NCI-H446 treated with DMSO at 0.1 percent for 48 hours (cell line): ENCODE results near the gene PPIL6.
"Not testable (repeated sequence)": the region's sequence is repeated elsewhere in the genome, so short reads cannot be mapped to it uniquely, and the experiment has no call there.

Source experiments
- DNase-seq: peaks from one replicate; lab custom pipeline; 2025; lab: John Stamatoyannopoulos, UW

PPIL6 gene

DNA sequence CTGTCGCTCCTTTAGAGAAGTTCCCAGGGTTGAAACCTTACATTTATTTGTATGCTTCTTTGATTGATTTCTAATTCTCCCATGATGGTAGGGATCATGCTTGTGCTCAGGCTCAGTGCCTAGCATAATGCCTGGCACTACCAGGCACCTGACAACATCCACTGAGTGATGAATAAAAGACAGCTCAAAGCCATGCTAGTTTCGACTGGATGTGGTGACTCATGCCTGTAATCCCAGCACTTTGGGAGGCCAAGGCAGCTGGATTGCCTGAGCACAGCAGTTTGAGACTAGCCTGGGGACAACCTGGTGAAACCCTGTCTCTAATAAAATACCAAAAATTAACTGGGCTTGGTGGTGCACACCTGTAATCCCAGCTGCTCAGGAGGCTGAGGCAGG, 46.5 kb downstream of the PPIL6 start:
- DNase-seq = no peak

GRCh38 chr6:109393157-109393885, 47.1 kb downstream of the PPIL6 start:
- DNase-seq = no peak

GRCh38 chr6:109389650-109390274, 50.7 kb downstream of the PPIL6 start:
- DNase-seq = no peak

- DNase-seq = no peak
Measured at GRCh38 chr6:109388265-109388664, 52.2 kb downstream of the PPIL6 start.

DNA sequence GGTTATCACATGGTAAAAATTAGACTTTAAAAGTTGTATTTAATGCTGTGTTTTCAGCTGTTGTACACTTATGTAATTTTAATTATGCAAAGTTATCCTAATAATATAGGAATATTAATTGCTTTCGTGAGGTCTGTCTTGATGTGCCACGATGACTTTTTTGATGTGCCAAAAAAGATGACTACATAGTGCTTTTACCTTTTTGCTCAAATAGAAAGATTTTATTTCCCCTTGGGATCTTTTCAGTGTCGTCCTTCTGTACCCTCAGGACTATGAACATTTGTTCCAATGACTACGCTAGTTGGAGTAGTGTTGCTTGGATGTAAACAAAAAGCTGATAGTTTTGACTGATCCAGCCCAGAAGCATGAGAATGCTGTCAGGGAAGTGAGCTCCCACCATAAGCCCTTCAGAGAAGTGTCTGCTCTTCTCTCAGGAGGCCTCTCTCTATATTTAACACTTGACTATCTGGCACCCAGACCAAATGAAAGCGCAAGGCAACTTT, 56.9 kb downstream of the PPIL6 start:
- peak; percentile 42 for DNase-seq

DNA sequence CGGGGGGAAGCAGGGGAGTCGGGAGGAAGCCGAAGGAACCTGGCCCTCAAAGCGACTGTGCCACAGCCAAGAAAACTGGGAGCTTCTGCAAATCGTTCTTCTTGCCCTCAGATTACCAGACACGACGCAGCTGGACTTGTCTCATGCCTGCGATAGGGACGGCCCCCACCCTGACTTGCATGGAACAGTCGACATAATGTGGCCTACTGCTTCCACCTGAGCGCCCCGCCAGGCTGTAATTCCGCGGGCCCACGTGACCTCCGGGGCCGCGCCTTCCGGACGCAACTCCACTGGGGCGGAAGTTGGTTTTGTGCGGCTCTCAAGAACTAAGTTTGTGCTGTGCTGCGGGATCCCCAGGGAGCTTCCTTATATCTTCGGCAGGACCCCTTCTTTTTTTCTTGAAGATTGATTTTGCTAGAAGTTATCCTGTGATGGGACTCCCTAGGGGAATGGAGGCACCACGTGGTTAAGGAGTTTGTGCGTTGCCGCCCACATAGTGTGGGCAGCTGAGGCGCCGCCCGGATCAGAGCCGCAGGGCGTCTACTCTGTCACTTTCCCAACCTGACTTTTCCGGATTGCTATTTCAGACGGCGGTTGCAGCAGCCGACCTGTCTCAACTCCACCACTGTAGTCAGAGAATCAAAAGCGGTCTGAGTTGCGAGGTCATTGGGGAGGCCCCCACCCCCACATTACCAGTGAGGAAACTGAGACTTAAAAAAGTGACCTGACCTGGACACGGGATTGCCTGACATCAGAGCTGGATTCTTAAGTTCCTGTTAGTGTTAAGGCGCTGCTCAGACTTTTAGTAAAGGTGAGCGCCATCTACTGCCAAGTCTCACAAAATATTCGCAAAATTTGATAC, 57.6 kb downstream of the PPIL6 start:
- peak; percentile 87 for DNase-seq

DNA sequence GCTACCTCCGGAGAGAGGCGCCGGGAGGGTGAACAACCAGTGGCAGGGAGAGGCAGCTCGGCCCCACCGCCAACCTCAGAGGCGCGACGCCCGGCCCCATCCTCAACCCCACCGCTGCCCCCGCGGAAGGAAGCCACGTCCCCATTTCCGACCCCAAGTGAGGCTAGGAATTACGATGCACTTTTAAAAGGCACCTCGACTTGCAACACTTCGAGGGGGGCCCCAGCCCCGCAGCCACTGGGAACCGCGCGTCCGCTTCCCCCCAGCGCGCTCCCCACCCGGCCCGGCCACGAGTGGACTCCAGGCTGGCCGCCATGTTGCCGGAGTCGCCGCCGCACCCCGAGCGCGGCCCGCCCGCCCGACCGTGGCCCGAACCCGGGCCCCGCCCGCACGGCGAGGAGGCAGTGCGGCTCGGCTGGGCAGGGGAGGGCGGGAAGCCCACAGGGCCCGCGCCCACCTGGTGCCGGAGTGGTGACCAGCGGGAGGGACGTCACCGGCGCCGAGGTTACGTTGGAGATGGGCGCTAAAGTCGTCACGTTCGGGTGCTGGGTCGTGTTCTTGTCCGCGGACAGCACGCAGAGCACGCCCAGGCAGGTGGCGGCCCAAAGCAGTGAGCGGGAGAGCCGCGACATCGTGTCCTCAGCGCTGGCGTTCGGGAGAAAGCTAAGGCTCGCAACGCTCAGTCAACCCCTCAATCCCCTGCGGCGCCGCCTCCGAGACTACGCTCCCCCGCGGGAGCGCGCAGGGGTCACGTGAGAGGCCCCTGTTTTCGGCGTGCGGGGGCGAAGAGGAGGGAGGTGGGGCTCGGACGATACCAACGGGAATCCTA, 58.5 kb downstream of the PPIL6 start, which contains the start of gene CD164:
CD164 (minus strand) TSS at position 721 of the 829 bp plus-strand sequence; CDS start at position 632, 89 bp downstream.
- peak; percentile 86 for DNase-seq

DNA sequence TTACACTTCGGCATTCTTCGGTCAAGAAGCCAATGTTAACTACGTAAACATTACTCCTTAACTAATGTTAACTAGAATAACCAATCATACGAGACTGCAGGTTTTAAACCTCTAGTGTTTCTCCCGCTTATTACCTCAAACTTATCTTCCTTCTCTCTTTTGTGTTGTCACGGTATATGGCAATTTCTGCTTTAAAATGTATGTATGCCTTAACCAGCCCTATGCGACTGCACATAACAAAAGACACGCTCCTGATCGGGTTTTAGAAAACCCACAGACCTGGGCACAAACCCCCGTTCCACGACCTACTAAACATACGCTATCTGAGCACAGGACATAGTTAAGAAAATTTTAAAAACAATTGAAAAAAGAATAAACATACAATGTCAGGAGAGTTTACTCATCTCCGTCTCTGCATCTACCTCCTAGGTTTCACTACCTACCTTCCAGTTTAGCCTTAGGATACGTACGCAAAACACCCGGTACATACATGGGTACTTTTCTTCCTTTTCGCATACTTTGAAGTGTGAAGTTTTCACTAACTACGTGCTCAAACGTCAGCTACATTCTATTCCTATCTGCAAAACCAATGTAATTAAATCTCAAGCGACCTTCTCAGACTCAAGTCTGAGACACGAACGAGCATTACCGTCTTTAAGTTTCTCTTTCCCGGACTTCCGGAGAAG, 59.2 kb downstream of the PPIL6 start:
- DNase-seq = no peak

GRCh38 chr6:109379711-109380110, 60.7 kb downstream of the PPIL6 start:
- no peak for DNase-seq

DNA sequence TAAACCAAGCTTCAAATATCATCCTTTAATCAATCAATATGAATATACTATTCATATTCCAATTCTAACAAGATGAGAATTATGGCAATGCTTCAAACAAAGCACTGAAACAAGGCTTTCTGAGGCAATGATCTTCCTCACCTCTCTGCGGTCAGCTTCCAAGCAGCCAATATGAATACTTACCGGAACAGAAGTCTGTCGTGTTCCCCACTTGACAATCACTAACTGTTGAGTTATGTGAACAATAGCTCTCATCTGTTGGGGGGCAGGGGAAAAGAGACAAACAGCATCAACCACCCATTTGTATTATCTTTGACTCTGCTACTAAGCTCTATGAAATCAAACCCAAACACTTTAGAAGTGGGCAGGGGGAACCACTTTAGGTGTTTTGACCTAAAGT, 62.7 kb downstream of the PPIL6 start:
- no peak for DNase-seq

- DNase-seq = no peak
Measured at GRCh38 chr6:109374326-109374892, 66.0 kb downstream of the PPIL6 start.

DNA sequence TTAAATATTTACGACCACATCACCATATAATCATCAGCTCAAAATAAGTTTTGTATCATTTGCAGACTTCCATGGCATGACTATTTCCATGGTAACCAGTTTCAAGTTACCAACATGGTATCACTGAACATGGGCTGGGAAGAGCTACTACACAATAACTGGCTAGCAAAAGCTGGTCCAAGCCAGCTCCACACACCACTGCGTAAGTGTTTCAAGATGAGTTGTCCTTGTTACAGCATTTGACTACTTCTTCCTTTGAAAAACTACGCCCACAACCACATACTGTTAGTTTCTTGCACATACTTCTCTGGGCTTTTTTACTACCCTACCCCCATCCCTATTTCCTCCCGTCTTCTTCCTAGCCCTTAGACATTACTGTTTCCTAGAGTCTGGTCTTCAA, 66.7 kb downstream of the PPIL6 start:
- DNase-seq = no peak

GRCh38 chr6:109373331-109373730, 67.1 kb downstream of the PPIL6 start:
- no peak for DNase-seq

DNA sequence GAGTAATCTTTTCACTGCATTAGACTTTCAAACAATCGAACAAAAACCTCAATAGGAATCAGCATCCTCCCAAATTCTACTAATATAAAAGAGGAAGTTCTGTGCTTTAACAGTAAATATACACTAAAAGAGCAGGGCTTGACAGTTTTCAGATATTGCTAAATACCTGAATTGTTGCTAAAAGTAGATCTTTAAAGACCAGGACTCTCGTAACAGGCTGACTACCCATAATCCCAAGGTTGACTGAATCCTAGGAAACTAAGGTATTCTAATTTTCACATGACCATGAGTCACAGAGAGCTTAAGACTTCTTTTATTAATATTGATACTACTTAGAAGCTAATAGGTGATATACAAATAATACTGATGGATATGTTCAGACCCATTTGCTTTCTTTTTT, 68.3 kb downstream of the PPIL6 start:
- no peak for DNase-seq

DNA sequence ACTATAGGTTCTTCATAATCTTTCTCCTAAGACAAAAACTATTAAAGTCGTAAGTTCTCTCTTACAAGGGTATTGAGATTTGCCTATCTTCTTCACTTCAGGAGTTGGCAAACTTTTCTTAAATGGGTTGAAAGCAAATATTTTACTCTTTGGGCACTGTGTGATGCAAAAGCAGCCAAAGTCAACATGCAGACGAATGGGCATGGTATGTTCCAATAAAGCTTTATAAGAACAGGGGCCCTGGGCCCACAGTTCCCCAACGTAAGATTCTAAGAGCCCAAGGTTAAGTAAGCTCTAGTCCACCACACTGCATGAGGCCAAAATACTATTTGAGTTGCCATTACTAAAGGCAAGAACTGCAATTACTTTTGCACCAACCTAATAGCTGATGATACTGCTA, 69.6 kb downstream of the PPIL6 start:
- DNase-seq = no peak

DNA sequence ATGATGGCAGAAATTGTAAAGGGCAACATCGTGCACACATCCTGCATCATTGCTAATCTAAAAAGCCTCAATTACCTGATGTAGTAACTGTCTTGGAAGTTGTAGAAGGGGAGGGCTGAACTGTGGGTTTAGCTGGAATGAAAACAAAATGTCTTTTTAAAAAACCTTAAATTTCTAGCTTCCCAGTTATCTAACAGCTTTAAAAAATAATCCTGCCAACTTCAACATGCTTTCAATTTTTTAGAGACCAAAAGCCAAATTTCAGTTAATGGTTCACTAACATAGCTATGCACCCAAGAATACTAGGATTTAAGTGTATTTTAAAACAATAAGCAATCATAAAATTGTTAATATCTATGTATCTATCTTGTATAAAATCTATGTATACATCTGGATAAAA, 70.1 kb downstream of the PPIL6 start:
- DNase-seq = no peak

GRCh38 chr6:109369728-109370127, 70.7 kb downstream of the PPIL6 start:
- no peak for DNase-seq

DNA sequence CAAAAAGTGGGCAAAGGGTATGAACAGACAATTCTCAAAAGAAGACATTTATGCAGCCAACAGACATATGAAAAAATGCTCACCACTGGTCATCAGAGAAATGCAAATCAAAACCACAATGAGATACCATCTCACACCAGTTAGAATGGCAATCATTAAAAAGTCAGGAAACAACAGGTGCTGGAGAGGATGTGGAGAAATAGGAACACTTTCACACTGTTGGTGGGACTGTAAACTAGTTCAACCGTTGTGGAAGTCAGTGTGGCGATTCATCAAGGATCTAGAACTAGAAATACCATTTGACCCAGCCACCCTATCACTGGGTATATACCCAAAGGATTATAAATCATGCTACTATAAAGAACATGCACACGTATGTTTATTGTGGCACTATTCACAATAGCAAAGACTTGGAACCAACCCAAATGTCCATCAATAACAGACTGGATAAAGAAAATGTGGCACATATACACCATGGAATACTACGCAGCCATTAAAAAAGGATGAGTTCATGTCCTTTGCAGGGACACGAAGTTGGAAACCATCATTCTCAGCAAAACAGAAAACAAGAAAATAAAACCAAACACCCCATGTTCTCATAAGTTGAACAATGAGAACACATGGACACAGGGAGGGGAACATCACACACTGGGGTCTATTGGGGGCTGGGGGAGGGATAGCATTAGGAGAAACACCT, 75.9 kb downstream of the PPIL6 start:
- not testable (repeated sequence) for DNase-seq

DNA sequence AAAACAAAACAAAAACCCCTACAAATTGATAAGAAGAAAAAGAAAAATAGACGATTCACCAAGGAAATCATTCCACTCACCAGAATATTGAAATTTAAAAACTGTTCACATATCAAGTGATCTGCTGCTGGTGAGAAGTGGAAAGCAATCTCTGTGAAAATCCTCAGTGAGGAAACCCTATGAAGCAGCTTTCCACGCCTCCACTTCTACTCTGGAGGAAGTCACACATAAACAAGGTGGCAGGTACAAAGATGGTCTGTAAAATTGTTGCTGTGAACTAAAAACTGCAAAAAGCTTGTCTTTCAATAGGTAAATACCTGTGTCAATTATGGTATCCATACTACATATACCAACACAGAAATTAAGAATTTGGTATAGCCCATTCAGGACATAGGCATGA, 76.7 kb downstream of the PPIL6 start:
- no peak for DNase-seq
